Measurements from ENCODE around the gene PADI4.

DNA sequence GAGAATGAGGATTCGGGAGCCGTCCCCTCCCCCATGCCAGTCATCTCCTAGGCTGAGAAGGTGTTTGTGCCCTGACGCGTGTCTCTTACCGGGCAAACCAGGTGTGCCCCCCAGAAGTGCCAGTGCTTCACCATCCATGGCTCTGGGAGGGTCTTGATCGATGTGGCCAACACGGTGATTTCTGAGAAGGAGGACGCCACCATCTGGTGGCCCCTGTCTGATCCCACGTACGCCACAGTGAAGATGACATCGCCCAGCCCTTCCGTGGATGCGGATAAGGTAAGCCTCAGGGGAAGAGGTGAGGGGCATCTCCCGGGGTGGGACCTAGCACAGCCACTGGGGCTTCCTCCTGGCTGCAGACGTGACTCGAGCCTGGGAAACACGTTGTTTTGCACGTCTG, 65.0 kb downstream of the PADI4 start:
- no peak for TF ChIP-seq EP300 (IDR thresholded peaks at IDR 0.05; ENCODE audit: borderline replicate concordance)
- TF ChIP-seq, protein P1, sequence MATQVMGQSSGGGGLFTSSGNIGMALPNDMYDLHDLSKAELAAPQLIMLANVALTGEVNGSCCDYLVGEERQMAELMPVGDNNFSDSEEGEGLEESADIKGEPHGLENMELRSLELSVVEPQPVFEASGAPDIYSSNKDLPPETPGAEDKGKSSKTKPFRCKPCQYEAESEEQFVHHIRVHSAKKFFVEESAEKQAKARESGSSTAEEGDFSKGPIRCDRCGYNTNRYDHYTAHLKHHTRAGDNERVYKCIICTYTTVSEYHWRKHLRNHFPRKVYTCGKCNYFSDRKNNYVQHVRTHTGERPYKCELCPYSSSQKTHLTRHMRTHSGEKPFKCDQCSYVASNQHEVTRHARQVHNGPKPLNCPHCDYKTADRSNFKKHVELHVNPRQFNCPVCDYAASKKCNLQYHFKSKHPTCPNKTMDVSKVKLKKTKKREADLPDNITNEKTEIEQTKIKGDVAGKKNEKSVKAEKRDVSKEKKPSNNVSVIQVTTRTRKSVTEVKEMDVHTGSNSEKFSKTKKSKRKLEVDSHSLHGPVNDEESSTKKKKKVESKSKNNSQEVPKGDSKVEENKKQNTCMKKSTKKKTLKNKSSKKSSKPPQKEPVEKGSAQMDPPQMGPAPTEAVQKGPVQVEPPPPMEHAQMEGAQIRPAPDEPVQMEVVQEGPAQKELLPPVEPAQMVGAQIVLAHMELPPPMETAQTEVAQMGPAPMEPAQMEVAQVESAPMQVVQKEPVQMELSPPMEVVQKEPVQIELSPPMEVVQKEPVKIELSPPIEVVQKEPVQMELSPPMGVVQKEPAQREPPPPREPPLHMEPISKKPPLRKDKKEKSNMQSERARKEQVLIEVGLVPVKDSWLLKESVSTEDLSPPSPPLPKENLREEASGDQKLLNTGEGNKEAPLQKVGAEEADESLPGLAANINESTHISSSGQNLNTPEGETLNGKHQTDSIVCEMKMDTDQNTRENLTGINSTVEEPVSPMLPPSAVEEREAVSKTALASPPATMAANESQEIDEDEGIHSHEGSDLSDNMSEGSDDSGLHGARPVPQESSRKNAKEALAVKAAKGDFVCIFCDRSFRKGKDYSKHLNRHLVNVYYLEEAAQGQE (IDR thresholded peaks at IDR 0.05; ENCODE audit: low read depth): no peak
